Breast epithelium (tissue), 4 donors: ENCODE results near the gene EYA3. TPM values are rescaled to one million over a fixed set of nuclear protein-coding genes. Genes with fewer than 3 reads are reported as not detected.
A peak's percentile ranks its signal among the peaks of the same experiment; 100 is the strongest.

Source experiments
- DNase-seq, 2 donors: peaks; one replicate each; pipeline ENCODE4 v3.0.0-alpha.2; 2019; ENCODE audit warnings: low spot score in 2 of 2
- H3K27ac ChIP-seq, 2 donors: fragments of 200-600 bp; sonication (generic) in 1 of 2; one replicate each; pipeline ENCODE4 v1.5.1; 2016 to 2019; ENCODE audit warnings: mild to moderate bottlenecking in 1 of 2
- H3K27me3 ChIP-seq, 2 donors: fragments of 200-600 bp; sonication (generic) in 1 of 2; one replicate each; pipeline versions ENCODE4 v1.5.1 to v1.6.0; 2017 to 2019; ENCODE audit warnings: control low read depth in 1 of 2, mild to moderate bottlenecking in 1 of 2
- H3K36me3 ChIP-seq: fragments of 200-600 bp; one replicate; pipeline ENCODE4 v1.5.1; 2019
- H3K4me1 ChIP-seq, 2 donors: fragments of 200-600 bp; sonication (generic); one replicate each; pipeline ENCODE4 v1.5.1; 2016 to 2019; ENCODE audit warnings: control low read depth in 1 of 2
- H3K4me3 ChIP-seq, 3 donors: fragments of 200-600 bp; sonication (generic); 1 replicate in 2 of 3; 2 replicates in 1 of 3; pipeline ENCODE4 v1.5.1; 2016 to 2019; ENCODE audit warnings: mild to moderate bottlenecking in 3 of 3, moderate library complexity in 2 of 3
- H3K9me3 ChIP-seq, 2 donors: fragments of 200-600 bp; sonication (generic) in 1 of 2; one replicate each; pipeline ENCODE4 v1.5.1; 2016 to 2019; ENCODE audit warnings: control low read depth in 1 of 2
- CTCF ChIP-seq, 3 donors: fragments of 450-650 bp; IDR thresholded peaks; one replicate each; pipeline ENCODE4 v1.5.1; 2016 to 2017; ENCODE audit warnings: antibody characterized with exemption in 3 of 3, mild to moderate bottlenecking in 3 of 3, moderate library complexity in 3 of 3
- POLR2A ChIP-seq: fragments of 450-650 bp; IDR thresholded peaks from one replicate; pipeline ENCODE4 v1.6.1; 2016; ENCODE audit warnings: antibody characterized with exemption, mild to moderate bottlenecking, moderate library complexity
- POLR2AphosphoS5 ChIP-seq, 3 donors: sonication (generic); formaldehyde crosslinking; IDR thresholded peaks; one replicate each; pipeline ENCODE4 v1.6.1; 2017; ENCODE audit warnings: antibody characterized with exemption in 3 of 3
- intact Hi-C: fragments of 100-400 bp; cut with DNase I; formaldehyde crosslinking; loops from one replicate; pipeline ENCODE4 v1.15.1; 2023; ENCODE audit warnings: low total_unique reads
- total RNA-seq, 3 donors: library from RNA; depleted of rRNA; stranded (reverse); fragments of >200 nt; gene quantifications; one replicate each; pipeline ENCODE4 v1.1.0, GENCODE V29; 2016

The EYA3 gene
- total RNA-seq, 3 donors from 2014 or later: 12.2 to 22.6 (median 18.1) TPM

GRCh38 chr1:28078680-28079626, 9.5 kb downstream of the EYA3 start:
- no peaks in the 10 kb centered on the region for H3K9me3 ChIP-seq
- H3K27me3 ChIP-seq: no peaks in the 10 kb centered on the region
- DNase-seq: no peak
- no peak overlapping the region for H3K4me3 ChIP-seq
- intact Hi-C loops: no loop called here
- H3K4me1 ChIP-seq: no peaks in the 10 kb centered on the region
- H3K36me3 ChIP-seq: no peaks in the 10 kb centered on the region
- no peak for TF ChIP-seq POLR2A
- no peak for TF ChIP-seq CTCF (IDR thresholded peaks at IDR 0.05)
- TF ChIP-seq POLR2AphosphoS5 (IDR thresholded peaks at IDR 0.05): no peak
- peak overlapping the region; percentile 62 to 64 for H3K27ac ChIP-seq

DNA sequence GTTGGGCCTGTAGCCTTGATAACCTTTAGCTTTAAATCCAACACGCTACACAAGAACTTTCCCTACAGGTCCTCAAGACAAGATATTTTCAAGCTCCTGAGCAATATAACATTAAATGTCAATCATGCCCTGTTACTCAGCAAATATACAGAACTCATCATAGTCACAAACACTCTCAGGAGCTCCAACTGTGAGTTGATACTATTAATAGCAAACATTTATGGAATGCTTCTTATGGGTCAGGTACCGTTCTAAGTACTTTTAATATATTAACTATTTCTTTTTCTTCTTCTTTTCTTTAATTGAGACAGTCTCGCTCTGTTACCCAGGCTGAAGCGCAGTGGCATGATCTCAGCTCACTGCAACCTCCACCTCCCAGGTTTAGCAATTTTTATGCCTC, 10.1 kb downstream of the EYA3 start:
- Histone ChIP-seq H3K27me3 (no peaks in the 10 kb centered on the region), H3K4me1 (no peaks in the 10 kb centered on the region), H3K36me3 (no peaks in the 10 kb centered on the region), H3K4me3 (no peak overlapping the region), H3K27ac (peak overlapping the region in 1 of 2 donors; percentile 62), H3K9me3 (no peaks in the 10 kb centered on the region)
- TF ChIP-seq CTCF (IDR thresholded peaks at IDR 0.05) (no peak), POLR2AphosphoS5 (IDR thresholded peaks at IDR 0.05) (no peak), POLR2A (no peak)
- no peak for DNase-seq
- intact Hi-C loops: no loop called here

DNA sequence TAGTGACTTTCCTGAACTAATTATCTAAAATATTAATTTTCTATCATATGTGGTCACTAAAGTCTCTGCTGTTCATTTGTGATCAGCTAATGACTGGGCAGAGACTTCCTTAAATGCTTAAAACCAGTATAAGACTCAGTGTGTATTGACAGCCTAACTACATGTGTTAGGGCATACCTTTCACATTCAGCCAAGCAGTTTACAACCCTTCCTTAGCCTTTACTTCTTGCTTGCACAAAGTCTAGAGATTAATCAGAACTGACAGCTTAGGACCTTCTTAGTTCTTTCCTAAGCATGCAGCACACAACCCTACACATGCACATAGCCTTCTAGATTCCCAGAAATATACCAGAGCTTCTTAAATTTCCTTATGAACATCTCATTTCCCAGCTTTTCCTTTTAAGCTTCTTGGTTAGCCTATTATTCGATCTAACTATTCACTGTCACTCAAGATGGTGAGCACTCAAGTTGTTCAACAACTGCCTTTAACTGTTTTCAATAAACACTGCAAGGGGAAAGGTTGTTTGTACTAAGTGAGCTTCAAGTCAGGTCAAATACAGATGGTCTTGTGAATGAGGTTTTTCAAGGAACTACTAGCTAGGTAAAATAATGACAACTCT, 13.4 kb downstream of the EYA3 start:
- no peaks in the 10 kb centered on the region for H3K4me1 ChIP-seq
- H3K4me3 ChIP-seq: no peak overlapping the region
- TF ChIP-seq POLR2AphosphoS5 (IDR thresholded peaks at IDR 0.05) (no peak), CTCF (IDR thresholded peaks at IDR 0.05) (no peak), POLR2A (no peak)
- no peaks in the 10 kb centered on the region for H3K27me3 ChIP-seq
- DNase-seq: no peak
- intact Hi-C loops: no loop called here
- H3K27ac ChIP-seq: no peak overlapping the region
- no peaks in the 10 kb centered on the region for H3K9me3 ChIP-seq
- no peaks in the 10 kb centered on the region for H3K36me3 ChIP-seq

DNA sequence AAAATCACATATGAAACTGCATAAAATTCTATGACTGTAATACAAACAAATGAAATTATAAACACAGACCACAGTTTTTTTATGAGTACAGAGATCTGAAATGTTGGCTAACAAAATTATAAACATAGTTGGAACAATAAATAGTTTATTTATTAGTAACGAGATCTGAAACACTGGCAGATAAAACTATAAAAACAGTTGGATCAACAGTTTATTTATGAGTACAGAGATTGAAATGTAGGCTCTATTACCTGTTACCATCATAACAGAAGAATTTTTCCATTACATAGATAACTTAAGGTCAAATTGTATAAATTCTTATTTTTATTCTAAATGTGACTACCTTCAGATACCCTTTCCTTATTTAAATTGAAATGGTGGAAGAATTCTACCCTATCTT, 14.5 kb downstream of the EYA3 start:
- no peak for DNase-seq
- no peak overlapping the region for H3K27ac ChIP-seq

More for the DNA sequence above, 14.5 kb downstream of the EYA3 start:
- Histone ChIP-seq H3K9me3 (no peaks in the 10 kb centered on the region), H3K4me3 (no peak overlapping the region), H3K36me3 (no peaks in the 10 kb centered on the region), H3K4me1 (no peaks in the 10 kb centered on the region), H3K27me3 (no peaks in the 10 kb centered on the region)
- TF ChIP-seq POLR2AphosphoS5 (IDR thresholded peaks at IDR 0.05): no peak
- TF ChIP-seq POLR2A: no peak
- TF ChIP-seq CTCF (IDR thresholded peaks at IDR 0.05): no peak
- intact Hi-C loops: no loop called here
